MCF 10A (cell line): Measurements from ENCODE around the gene TRMT11. TPM values are rescaled to one million over a fixed set of nuclear protein-coding genes. Genes with fewer than 3 reads are reported as not detected.

Experiments used
- BruUV-seq: library from RNA; stranded (reverse); fragments of 400-500 nt; replicated peaks from 2 replicates; lab custom pipeline; 2021; lab: Mats Ljungman, UMichigan
- CTCF ChIA-PET: fragments of 300-600 bp; sonication (Branson Sonifier 250); formaldehyde crosslinking; extraction: SDS; loops from one replicate; lab custom pipeline; 2021; ENCODE audit warnings: antibody characterized with exemption, inconsistent platforms; lab: Yijun Ruan, JAX
- POLR2A ChIA-PET: fragments of 300-600, 350-650 bp; sonication (Branson Sonifier 250); formaldehyde crosslinking; extraction: SDS; loops from one replicate; lab custom pipeline; 2020; ENCODE audit warnings: antibody characterized with exemption, inconsistent platforms; lab: Yijun Ruan, JAX
- DNase-seq: peaks from one replicate; pipeline ENCODE4 v3.0.0-alpha.2; 2018; ENCODE audit not compliant: unreplicated experiment
- H3K27ac Mint-ChIP-seq: one replicate; pipeline ENCODE4 v1.8.0; 2022; ENCODE audit warnings: mild to moderate bottlenecking, low read depth, mixed read lengths; ENCODE audit not compliant: unreplicated experiment
- H3K27me3 Mint-ChIP-seq: one replicate; pipeline ENCODE4 v1.8.0; 2022; ENCODE audit warnings: mixed read lengths; ENCODE audit not compliant: insufficient read depth, unreplicated experiment
- H3K36me3 Mint-ChIP-seq: one replicate; pipeline ENCODE4 v1.8.0; 2022; ENCODE audit warnings: mild to moderate bottlenecking, moderate library complexity, mixed read lengths; ENCODE audit not compliant: insufficient read depth, unreplicated experiment
- H3K4me1 Mint-ChIP-seq: one replicate; pipeline ENCODE4 v1.8.0; 2022; ENCODE audit warnings: mixed read lengths; ENCODE audit not compliant: insufficient read depth, unreplicated experiment
- H3K4me3 Mint-ChIP-seq: one replicate; pipeline ENCODE4 v1.8.0; 2022; ENCODE audit warnings: mild to moderate bottlenecking, moderate library complexity, mixed read lengths; ENCODE audit not compliant: unreplicated experiment
- H3K9me3 Mint-ChIP-seq: one replicate; pipeline ENCODE4 v1.8.0; 2022; ENCODE audit warnings: mixed read lengths; ENCODE audit not compliant: unreplicated experiment
- CTCF ChIP-seq: fragments of 200-600 bp; IDR thresholded peaks from one replicate; pipeline ENCODE4 v1.8.0; 2022; ENCODE audit warnings: antibody characterized with exemption, mild to moderate bottlenecking; ENCODE audit not compliant: unreplicated experiment
- intact Hi-C: fragments of 100-400 bp; cut with micrococcal nuclease; formaldehyde crosslinking; loops from 2 replicates; pipeline ENCODE4 v1.14.1; 2022
- total RNA-seq: library from RNA; stranded (reverse); gene quantifications from 2 replicates; pipeline ENCODE4 v1.2.3, GENCODE V29; 2022

TRMT11 gene
- total RNA-seq, 1 experiment from 2014 or later: 32.5 TPM

DNA sequence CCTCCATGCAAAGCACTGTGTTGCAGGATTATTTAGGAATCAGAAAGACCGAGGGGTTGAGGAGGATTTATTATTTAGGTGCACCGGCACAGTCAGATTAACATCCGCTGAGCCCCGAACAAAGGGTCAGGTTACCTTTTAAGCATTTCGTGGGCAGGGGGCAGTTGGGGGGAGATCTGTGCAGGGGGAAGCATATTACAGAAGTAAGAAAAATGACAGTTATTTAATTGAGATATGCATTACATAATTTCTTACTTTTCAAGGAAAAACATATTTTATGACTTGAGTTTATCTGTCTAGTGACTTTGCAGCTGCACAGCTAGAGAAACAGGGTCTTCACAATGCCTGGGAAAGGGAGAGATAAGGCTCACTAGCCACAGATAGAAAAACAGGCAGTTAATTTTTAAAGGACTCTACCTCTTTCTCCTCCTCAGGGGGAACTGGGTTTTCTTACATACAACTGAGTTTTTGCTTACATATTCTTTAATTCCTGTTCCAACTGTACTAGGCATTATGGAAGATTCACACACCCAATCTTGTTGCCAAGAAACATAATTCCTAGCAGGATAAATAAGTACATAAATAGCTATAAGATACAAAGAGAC, 31.5 kb upstream of the TRMT11 start:
- H3K36me3 Mint-ChIP-seq: no peaks in the 10 kb centered on the region
- H3K27me3 Mint-ChIP-seq: no peaks in the 10 kb centered on the region
- H3K9me3 Mint-ChIP-seq: no peaks in the 10 kb centered on the region
- no peak for TF ChIP-seq CTCF
- DNase-seq: no peak
- no peak overlapping the region for H3K4me3 Mint-ChIP-seq
- no TSS peak for BruUV-seq
- peaks cover 15% of the 10 kb centered on the region for H3K4me1 Mint-ChIP-seq
- no peak overlapping the region for H3K27ac Mint-ChIP-seq
- intact Hi-C loops: no loop called here
- POLR2A ChIA-PET: interaction anchor here (0.7 to 5.3 kb wide), 9 partner anchors 10 to 174 kb away, joined by 3 to 103 read pairs (median 13); no protein-coding TSS in a partner anchor
- CTCF ChIA-PET: interaction anchor here (0.6 to 10.3 kb wide), 15 partner anchors 7 to 167 kb away, joined by 3 to 270 read pairs (median 23); partner anchors contain the start of gene NCOA7

- TF ChIP-seq CTCF: no peak
- H3K27me3 Mint-ChIP-seq: no peaks in the 10 kb centered on the region
- intact Hi-C loops: loop anchor here (1.0 to 2.0 kb wide), 5 partner anchors 37 to 165 kb away; no protein-coding TSS in a partner anchor
- no peak for DNase-seq
- peaks cover 4% of the 10 kb centered on the region for H3K4me1 Mint-ChIP-seq
- TSS peak; percentile 77 for BruUV-seq
- ChIA-PET POLR2A (interaction anchor here (0.6 to 5.3 kb wide), 26 partner anchors 9 to 175 kb away, joined by 3 to 106 read pairs (median 7); partner anchors contain the start of genes NCOA7 and TRMT11), CTCF (interaction anchor here (0.6 to 10.3 kb wide), 44 partner anchors 8 to 662 kb away, joined by 3 to 270 read pairs (median 5); partner anchors contain the start of genes NCOA7 and TRMT11)
- no peaks in the 10 kb centered on the region for H3K9me3 Mint-ChIP-seq
- H3K27ac Mint-ChIP-seq: no peak overlapping the region
- no peak overlapping the region for H3K4me3 Mint-ChIP-seq
- H3K36me3 Mint-ChIP-seq: no peaks in the 10 kb centered on the region
These were observed 30.4 kb upstream of the TRMT11 start for GRCh38 chr6:125955973-125956372.

GRCh38 chr6:125956506-125957390, 29.6 kb upstream of the TRMT11 start, which contains the start of gene HINT3:
Gene HINT3, plus strand, starts transcription at chr6:125956770. Its CDS starts 208 bp downstream, at chr6:125956978.
- H3K4me1 Mint-ChIP-seq: no peaks in the 10 kb centered on the region
- TF ChIP-seq CTCF: peak; percentile 97
- H3K27me3 Mint-ChIP-seq: no peaks in the 10 kb centered on the region
- ChIA-PET POLR2A (interaction anchor here (0.6 to 5.3 kb wide), 38 partner anchors 8 to 1310 kb away, joined by 3 to 106 read pairs (median 6); partner anchors contain the start of genes NCOA7, RNF146 and TRMT11), CTCF (interaction anchor here (0.6 to 10.3 kb wide), 57 partner anchors 8 to 749 kb away, joined by 3 to 270 read pairs (median 4); partner anchors contain the start of genes NCOA7 and TRMT11)
- H3K27ac Mint-ChIP-seq: no peak within 1 kb of the TSS
- peak; percentile 96 for DNase-seq
- no TSS peak for BruUV-seq
- no peak within 1 kb of the TSS for H3K4me3 Mint-ChIP-seq
- intact Hi-C loops: loop anchor here (1.0 to 2.0 kb wide), 5 partner anchors 38 to 165 kb away; no protein-coding TSS in a partner anchor
- H3K9me3 Mint-ChIP-seq: no peaks in the 10 kb centered on the region
- no peaks in the 10 kb centered on the region for H3K36me3 Mint-ChIP-seq
